Smooth muscle cell of the brain vasculature (primary cell): ENCODE measurements around the gene DAPK1.

Source experiments
- DNase-seq: peaks from one replicate; pipeline ENCODE4 v3.0.0-alpha.2; 2012; ENCODE audit warnings: low read depth, low spot score

The DAPK1 gene

DNA sequence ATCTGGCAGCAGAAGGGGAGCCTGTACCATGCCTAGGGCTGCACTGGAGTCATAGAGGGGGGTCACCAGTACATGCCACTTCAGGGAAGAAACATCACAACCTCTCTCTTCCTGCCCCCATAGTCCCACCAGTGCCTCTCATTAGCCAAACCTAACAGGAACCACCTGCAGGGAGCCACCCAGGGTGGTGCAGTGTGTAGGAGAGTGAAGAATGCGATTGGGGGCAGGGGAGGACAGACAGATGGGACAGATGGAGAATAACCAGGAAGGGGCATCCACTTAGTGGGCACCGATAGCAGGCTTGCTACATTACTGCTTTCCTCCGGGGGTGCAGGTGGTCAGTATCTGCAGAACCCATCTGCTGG lies 19.2 kb downstream of the DAPK1 start:
- DNase-seq = no peak

DNA sequence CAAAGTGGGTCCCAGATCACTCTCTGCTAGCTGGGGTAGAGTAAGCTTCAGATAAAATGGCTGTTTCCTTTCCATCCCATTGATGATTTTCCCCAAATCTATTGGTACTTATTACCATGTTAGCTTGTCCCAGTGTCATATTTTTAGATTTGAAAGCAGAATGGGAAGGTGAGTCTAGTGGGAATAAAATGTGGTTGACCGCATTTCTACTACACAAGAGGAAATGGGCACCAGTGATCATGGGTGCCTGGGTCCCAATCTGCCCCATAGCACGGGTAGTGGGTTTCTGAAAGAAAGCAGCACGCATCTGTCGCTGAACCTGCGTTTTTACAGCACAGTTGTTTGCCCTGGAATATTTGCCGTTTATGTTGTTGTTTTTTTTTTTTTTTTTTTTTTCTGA lies 20.1 kb downstream of the DAPK1 start:
- DNase-seq = no peak

DNA sequence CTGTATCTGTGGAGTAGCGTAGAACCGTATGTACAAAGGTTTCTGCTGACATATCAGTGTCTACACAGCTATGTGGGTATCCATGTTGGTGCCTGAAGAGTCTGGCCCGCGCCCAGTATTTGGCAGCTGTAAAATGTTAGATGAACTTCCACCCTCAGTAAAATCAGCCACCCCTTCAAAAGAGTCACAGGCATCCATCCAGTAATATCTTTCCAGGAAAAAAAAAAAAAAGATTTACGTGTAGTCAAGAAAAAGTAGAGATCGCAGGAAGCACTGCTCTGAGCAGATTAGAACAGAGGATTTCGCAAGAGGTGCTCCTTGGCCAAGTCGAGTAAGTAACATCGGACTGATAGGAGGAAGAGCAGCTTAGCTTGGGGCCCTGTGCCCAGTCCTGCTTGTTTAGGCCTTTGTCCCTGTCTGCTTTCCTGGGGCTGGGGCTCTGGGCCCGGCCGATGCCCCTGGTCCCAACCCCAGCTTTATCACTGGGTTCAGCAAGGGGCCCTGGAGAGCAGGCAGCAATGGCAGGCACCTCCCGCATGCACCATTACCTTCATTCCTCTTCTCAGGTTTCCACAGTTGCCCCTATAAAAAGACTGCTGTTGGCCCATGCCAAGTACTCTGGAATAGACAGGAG lies 21.2 kb downstream of the DAPK1 start:
- no peak for DNase-seq

DNA sequence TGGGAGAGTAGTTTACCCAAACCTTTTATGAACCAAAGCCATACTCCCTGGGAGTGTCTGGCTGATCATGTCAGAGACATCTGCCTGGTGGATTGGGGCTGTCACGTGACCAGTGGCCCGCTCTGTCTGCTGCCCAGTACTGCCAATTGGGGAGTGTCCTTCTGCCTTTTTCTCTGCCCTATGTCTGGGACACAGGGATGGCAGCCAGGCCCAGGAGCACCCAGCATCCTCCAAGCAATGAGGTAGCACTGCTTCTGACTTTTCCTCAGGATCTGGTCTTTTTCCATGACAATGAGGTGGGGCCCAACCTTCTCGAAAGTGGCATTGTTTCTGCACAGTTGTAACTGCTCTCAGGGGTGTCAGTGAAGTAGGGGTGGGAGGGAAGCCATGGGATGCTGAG lies 21.8 kb downstream of the DAPK1 start:
- DNase-seq = no peak

DNA sequence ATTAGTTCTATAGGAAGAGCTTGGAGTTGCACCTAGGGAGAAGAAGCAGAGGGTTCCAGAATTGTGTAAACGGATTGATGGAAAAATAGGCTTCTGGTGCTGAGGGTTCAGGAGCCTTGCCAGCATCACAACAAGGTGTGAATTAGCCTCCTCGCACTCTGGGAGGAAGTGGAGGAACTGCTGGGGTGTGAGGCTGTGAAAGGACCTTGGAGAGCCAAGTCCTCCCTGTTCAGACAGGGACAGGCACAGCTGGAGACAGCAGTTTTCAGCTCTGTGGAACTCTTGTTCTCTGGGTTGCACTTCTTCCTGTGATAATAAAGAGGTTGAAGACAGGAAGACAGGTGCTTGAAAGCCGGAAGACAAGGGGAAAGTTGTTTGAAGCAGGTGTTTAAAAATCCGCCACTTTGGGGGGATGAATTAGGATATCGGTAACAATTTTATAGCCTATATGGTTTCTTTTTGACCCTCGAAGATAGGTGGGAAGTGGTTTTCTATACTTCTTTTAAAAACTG lies 22.6 kb downstream of the DAPK1 start:
- DNase-seq = no peak

DNA sequence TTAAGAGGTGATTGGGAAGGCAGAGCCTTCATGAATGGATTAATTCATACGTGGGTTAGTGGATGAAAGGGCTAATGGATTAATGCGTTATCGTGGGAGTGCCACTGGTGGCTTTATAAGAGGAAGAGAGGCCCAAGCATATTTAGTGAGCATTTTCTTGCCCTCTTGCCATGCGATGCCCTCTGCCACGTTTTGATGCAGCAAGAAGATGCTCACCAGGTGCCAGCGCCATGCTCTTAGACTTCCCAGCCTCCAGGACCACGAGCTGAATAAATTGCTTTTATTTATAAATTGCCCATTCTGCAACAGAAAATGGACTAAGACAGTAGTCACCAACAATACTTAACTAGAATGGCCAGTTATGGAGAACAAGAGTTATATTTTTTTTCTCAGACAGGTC lies 24.2 kb downstream of the DAPK1 start:
- no peak for DNase-seq

DNA sequence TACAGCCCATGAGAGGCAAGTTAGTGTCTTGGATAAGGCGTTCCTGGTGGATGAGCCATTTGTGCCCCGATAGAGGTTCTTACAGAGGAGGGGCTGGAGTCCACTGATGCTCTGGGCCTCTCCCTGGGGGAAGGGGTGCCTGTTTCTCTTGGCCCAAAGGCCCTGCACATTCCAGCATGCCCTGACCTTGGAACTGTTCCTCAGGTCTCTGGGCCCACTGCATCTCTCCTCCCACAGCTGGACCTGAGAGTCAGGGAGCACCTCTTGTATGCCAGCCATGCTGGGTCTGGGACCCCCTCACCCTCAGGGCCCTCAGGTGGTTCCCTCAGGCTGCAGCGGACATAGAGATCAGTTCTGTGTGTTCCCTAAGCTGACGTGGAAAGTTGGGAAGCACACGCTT lies 26.4 kb downstream of the DAPK1 start:
- no peak for DNase-seq

DNA sequence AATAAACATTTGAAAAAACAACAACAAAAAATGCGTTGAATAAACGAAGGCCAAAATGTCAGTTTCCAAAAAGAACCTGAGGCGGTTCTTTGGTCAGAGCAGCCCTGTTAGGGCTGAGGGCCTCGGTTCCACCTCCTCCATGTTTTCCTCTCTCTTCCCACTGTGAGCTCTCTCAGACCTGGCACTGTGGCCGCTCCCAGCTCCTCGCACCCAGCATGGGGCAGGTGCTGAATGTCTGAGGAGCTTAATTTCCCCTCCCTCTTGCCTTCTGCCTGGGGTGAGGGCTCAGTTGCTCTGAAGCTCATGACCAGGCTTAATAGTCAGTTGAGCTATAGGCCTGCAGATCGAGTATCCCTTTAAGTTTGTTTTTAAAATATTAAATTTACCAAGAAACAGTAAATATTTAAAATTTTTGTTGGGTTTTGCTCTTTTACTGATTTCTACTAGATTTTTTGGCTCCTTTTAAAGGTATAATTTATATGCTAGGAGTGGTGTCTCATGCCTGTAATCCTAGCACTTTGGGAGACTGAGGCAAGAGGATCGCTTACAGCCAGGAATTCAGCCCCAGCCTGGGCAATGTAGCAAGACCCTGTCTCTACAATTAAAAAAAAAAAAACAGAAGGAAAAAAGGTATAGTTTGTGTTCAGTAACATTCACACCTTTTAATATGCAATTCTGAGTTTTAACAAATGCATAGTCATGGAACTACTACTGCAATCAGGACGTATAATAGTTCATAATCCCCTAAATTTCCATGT lies 28.1 kb downstream of the DAPK1 start:
- DNase-seq = no peak

DNA sequence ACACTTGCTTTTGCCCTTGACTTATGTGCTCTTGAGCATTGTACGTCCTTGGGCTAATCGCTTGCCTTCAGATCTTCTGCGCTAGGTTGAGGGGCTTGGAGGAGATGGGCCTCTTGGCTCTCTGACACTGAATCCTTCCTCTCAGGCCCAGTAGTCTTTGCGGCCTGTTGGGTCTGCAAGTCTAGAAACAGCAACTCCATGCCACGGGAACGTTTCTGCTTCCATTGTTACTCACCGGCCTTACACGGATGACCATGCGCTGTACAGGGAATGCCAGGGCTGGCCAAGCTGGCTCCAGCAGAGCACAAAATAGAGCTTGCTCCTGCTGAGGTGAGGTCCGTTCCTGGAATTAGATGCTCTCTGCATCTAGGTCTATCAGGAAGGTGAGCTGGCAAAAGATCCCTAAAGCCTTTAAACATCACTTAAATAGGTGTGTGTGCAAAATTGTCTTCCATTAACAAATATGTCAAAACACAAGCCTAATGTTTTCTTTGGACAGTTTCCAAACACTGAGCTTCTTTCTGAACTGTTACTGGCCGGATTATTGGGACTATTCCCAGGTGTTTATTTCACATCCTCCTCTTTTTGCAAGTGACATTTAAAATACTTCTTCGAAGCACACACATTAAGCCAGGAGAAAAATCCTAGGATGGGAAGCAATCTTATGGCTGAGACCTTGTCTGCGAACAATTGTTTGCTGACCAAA lies 29.7 kb downstream of the DAPK1 start:
- DNase-seq = no peak

DNA sequence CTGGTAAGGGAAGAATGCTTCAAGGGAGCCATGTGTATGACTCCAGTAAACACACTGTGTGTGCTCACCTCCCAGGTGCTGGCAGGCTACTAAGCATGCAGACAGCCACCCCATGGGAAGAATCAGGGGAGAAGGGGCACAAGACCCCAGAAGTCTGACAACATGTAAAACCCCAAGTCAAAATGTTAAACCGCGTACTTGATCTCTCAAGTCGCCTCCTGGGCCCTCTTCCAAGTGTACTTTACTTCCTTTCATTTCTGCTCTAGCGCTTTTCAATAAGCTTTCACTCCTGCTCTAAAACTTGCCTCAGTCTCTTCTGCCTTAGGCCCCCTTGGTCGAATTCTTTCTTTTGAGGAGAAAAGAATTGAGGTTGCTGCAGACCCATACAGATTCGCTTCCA lies 31.3 kb downstream of the DAPK1 start:
- no peak for DNase-seq

DNA sequence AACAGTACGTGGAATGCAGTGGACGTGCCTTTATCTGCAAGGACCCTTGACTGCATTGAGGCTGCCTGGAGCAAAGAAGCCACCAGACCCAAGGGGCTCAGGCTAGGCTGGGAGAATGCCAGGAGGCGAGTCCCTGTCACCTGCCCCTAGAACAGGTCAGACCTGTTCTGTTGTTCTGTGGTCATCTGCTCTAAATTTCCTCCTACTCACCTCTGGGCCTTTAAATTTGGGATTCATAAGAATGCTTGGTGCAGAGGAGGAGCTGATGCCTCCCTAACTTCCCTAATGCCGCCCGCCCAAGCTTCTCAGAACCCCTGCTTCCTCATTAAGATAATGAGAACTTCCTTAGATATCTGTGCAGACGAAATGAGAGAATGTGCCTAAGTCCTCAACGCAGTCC lies 32.0 kb downstream of the DAPK1 start:
- DNase-seq = no peak

DNA sequence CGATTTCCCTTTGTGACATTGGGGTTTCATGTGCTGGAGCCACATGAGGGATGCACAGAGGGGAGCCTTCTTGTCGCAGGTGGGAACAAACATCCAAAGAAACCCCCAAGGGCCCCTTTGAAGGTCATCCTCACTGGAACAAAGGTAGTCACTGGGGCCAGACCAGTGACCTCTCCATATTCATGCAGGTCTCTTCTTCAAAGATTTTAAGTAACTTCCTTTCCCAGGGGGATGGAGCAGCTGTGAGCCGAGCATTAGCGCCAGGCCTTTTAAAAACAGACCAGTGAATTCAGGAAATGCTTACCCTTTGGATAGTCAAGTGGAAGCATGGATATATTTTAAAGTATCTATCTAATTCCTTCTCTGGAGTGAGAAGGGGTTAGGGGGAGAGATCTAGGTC lies 33.0 kb downstream of the DAPK1 start:
- no peak for DNase-seq

DNA sequence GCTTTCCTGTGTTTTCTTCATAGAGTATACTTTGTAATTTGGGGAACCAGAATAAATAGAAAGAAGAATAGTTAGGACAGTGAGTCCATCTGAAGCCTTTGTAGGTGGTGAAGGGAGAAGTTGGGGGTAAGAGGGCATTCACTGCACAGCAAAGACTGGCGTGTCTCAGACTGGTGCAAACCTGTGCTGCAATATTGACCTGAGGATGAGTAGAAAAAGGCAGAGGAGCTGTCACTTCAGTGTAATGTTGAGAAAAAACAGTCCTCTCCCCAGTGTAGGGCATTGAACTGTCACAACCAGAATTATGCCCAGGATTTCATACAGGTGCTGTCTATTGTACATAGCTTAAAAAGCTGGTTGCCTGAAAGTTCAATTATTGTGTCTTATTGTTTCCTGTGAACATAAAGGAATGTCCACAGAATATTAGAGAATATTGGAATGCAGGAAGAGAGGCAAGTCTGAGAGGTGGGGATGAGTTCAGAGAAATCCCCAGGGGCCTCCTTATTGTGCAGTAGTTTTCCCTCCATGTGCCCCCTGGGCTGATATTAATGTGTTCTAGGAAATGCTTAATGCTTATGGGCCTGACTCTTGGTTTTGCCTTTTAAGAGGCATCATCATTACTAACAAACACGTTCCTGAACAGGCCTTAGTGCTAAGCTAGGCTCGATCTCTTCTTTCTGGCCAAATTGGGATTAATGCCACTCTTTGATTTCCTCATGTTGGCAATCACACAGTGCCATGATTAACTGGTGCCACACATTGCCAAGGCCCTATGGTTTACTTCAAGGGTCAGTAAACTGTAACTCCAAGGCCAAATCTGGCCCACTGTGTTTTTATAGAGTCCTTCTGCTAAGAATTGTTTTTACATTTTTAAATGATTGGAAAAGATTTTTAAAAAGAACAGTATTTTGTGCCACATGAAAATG lies 34.0 kb downstream of the DAPK1 start:
- no peak for DNase-seq

DNA sequence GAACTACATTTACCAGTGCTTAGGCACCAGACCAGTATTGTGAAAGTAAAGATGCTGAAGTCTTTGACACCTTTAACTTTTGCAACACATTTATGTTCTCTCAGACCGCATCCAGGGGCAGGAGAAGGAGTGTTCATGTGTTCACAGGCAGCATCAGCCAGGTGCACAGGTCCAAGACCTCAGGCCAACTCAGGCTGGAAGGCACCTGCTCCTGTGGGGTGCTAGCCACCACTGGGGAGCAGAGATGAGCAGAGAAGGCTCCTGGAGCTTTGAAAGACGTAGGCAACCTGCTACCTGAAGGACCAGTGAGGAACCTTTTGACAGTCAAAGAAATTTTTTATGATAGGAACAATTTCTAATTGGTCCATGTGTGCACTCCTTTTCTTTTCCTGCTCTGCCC lies 35.6 kb downstream of the DAPK1 start:
- DNase-seq = no peak

DNA sequence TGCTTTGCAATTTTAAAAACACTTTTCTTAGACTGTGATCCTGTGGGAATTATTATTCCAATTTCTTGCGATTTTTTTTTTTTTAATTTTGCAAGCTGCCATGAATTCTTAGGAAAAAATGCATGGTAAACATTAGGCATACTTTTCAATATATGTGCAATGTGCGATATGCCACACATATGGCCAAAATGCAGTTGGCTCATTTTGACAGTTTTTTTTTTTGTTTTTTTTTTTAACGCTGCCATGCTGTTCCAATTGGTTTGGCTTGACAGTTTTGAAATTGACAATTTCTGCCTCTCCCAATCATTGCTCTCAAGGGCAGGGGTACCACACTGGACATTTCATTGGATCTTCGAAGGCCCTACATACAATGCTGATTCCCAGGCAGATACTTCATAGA lies 36.4 kb downstream of the DAPK1 start:
- no peak for DNase-seq

DNA sequence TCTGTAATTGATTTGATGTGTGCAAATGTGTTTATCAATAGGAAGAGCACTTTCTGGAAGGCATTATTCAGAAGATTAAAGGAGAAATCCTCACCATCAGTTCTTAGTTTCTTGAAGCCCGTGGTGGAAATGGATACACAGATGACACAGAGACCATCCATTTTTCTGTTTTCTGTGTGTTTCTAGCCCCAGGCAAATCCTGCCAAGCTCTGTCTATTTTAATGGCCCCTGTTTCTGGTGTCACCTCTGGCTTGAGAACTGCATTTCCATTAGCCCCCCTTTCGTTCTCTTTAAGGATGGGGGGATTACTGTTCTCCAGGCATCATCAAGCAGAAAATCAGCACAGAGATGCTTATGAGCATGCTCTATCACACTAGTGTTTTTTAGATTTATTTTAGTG lies 37.3 kb downstream of the DAPK1 start:
- DNase-seq = no peak

DNA sequence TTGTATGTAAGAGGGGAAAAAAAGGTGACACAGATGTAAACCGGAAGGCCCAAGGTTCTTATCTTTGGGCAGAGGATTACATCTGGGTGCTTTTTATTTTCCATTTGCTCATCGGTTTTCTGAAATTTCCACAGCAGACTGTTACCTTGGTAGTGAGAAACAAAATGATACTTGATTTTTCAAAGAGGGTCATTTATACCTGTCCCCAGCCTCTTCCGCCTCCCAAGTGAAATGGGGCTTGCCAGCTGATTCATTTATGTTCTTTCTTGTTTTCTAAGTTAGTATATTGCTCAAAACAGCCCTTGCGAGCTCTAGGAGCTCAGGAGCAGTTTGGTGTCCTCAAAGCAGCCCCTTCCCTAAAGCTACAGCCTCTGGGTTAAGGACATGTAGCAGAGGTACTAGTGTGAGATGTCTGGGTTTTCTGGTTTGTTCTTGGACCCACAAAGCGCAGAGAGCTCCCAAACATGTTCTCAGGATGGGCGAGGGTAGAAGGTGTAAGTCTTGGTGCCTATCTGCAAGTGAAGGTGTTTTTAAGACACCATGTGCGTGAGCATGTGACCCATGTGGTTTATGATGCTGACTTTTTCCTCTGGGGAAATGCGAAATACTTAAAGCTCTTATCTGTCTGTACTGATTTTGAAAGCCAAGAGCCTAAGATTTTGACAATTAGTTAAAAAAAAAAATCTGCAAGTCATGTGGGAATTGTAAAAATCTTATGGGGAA lies 38.3 kb downstream of the DAPK1 start:
- DNase-seq = no peak

DNA sequence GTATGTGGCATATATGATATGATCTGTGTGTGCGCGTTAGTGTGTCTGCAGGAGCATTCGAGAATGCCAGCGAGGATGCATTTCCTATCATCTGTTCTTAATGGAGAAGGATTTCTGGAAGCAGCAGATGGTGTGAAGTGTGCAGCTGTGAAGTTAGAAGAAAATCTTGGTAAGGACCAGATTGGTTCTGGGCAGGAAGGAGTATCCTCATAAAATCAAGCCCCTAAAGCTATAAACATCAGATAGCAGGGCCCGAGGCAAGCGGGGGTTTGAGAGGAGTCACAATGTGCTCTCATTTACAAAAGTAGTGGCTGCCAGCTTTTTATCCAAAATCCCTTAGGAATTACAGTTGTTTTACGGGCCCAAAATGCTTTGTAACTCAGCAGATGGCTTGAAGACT lies 40.0 kb downstream of the DAPK1 start:
- no peak for DNase-seq

DNA sequence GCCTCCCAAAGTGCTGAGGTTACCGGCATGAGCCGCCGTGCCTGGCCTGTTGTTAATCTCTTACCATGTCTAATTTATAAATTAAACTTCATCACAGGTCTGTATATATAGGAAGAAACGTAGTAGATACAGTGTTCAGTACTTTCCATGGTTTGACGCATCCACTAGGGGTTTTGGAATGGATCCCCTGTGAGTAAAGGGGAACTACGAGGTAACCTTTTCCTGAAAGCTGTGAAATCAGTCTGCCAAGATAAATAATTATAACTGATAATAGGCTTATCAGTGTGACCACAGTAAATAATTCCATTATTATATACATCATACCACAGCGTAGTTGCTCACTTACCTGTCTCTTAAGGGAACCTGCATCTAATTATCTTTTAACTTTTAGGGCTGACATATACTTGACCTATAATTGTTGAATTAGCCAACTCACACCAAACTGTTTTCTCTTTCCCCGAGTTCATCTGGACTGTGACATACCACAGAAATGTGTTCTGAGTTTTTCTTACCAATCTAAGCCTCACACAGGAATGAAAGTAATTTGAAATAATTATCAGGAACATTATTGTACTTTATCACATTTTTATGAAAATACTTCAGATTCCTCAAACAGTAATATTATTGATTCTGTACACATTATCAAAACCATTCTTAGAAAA lies 42.9 kb downstream of the DAPK1 start:
- DNase-seq = no peak

DNA sequence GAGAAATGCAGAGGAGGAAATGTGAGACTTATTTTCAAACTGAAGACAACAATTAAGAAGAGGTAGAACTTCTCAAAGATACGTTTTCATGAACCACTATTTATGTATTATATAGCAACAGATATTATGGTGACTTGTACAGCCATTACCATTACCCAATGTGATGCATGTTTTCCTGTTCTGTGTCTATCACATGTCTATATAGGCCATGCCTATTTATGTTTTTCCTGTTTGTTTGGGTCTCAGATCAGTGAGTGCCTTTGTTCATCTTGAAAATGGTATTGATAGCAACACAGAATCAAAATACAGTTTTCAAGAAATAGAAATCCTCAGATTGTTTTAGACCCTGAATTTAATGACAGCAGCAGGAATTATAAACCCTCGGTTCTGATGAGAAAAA lies 44.0 kb downstream of the DAPK1 start:
- no peak for DNase-seq

DNA sequence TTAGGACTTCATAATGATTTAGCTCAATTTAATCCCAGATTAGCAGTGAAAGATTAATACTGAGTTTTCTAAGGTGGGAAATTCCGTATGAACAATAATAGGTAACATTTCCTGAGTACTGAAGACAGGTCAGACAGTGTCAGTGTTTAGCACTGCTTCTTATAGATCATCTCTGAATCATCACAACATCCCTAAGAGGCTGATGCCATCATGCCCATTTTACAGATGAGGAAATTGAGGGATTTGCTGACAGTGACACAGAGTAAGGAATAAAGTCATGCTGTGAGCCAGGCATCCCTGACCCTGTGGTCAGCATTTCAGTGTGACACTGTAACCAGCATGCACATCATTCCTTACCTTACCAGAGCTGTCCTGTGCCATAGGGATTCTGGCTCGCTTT lies 44.5 kb downstream of the DAPK1 start:
- no peak for DNase-seq
